VCaP (cell line): Measurements from ENCODE around the gene CSTPP1.
"Not testable (repeated sequence)": the region's sequence is repeated elsewhere in the genome, so short reads cannot be mapped to it uniquely, and the experiment has no call there.

Experiments
- H3K27ac ChIP-seq: fragments of 450-650 bp; 2 replicates; pipeline ENCODE4 v1.5.1; 2017
- CTCF ChIP-seq: fragments of 450-650 bp; conservative IDR thresholded peaks from 2 replicates; pipeline ENCODE4 v1.5.1; 2017; ENCODE audit warnings: mild to moderate bottlenecking, moderate library complexity

The CSTPP1 gene

DNA sequence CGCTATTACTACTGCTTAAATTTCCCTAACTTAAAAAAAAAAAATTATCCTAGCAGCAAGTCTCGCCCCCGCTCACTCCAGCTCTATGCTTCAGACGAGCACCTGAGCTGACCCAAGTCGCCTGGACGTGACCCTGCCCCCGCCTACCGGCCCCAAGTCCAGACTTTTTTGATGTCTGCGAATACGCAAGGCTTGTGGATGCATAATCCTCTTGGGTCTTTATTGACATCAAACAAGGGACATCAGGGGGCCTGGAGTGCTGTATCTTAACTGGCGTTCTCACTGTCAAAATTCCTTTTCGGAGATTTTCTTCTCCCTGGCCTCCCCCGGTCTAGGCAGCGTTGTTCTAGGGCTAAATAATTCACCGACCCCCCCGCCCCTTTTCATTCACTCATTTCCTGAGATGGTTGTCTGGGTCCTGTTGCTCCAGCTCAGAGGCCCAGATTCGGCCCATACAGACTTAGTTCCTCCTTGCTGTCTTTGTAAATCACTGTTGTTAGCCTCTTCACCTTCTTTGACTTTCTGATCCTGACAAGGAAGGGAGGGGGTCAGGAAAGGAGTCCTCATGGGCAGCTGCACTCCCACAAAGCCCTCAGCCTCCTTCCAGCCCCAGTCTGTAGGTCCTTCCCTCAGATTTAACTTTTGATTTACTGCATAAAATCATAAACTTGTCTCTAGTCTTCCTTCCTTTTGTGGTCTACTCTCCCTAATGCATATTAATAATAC is 17.6 kb upstream of the CSTPP1 start:
- no peak for TF ChIP-seq CTCF
- peak overlapping the region; percentile 7; the same call in 1 of the 2 replicates for H3K27ac ChIP-seq

- no peak overlapping the region for H3K27ac ChIP-seq
- no peak for TF ChIP-seq CTCF
Observed at GRCh38 chr11:46920755-46921154, 15.8 kb upstream of the CSTPP1 start.

DNA sequence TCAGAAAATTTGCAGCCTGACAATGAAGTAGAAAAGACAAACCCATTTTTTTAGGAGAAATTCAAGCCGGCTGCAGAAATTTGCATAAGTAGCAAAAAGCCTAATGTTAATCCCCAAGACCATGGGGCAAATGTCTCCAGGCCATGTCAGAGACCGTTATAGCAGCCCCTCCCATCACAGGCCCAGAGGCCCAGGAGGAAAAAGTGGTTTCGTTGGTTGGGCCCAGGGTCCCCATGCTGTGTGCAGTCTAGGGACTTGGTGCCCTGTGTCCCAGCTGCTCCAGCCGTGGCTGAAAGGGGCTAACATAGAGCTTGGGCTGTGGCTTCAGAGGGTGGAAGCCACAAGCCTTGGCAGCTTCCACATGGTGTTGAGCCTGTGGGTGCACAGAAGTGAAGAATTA is 8.6 kb upstream of the CSTPP1 start:
- not testable (repeated sequence) for H3K27ac ChIP-seq

DNA sequence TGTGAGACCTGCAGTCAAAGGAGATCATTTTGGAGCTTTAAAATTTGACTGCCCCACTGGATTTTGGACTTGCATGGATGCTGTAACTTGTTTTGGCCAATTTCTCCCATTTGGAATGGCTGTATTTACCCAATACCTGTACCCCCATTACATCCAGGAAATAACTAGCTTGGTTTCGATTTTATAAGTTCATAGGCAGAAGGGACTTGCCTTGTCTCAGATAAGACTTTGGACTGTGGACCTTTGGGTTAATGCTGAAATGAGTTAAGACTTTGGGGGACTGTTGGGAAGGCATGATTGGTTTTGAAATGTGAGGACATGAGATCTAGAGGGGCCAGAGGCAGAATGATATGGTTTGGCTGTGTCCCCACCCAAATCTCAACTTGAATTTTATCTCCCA is 7.9 kb upstream of the CSTPP1 start:
- not testable (repeated sequence) for H3K27ac ChIP-seq

DNA sequence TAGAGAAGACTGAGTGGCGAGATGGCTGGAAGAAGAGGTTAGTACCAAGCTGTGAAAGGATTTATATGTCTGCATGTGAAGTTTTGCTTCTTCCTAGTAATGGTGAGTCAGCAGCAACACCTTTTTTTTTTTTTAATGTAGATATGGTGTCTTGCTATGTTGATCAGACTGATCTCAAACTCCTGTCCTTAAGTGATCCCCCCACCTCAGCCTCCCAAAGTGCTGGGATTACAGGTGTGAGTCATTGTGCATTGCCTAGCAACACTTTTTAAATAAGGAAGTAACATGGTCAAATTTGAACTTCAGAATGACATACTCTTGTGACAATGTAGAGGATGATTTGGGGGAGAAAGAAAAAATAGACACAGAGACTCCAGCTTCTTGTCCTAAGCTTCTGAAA is 6.5 kb upstream of the CSTPP1 start:
- H3K27ac ChIP-seq: no peak overlapping the region
- TF ChIP-seq CTCF: no peak

DNA sequence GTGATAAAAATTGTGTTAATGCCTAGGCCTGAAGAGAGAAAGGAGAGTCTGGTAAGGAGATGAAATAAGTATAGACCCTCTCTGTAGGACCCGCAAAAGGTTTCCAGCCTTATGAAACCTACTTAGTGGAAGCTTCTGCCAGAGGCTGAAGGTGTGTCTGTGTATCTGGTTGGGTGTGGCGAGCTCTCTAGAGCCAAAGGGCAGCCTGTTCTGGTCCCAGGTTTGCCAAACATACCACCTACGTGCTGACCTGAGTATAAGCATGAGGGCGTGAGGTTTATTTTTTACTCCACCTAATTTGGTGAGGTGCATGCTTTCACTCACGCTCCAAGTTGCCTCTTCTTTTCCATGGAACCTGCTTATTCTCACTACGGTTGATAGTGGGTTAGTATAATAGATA is 5.6 kb downstream of the CSTPP1 start:
- no peak for TF ChIP-seq CTCF
- no peak overlapping the region for H3K27ac ChIP-seq

DNA sequence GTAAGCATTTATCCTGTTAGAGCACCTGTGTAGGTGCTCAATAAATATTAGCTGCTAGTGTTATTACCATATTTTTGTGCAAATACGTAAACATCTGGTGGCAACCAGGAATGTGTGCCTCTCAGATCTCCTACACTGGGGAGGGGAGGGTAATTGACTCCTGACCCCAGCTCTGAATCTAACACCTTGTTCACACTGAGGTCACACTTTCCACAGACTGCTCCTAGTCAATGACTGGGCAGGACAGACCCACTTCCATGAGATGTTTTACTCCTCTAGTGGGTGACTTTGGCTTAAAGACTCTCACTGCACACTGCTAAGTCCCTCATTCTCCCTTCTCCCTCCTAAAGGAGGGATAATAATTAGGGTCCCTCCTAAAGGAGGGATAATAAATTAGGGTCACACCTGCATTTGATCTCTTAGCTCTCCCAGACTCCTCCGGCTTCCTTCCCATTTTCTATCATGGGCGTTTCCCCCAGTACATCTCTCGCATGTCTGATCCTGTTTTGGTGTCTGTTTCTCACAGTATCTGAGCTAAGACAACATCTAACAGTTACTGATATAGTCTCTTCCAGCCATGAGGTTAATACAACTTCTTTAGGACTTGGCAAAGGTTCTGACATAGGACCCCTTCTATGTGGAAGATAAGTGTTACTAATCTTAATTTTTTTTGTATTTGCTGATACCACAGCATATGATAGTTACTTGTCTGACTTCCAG is 8.0 kb downstream of the CSTPP1 start:
- no peak overlapping the region for H3K27ac ChIP-seq
- TF ChIP-seq CTCF: no peak

GRCh38 chr11:46947399-46948077 is 11.0 kb downstream of the CSTPP1 start:
- H3K27ac ChIP-seq: peak overlapping the region; percentile 47

More at GRCh38 chr11:46947399-46948077, 11.0 kb downstream of the CSTPP1 start:
- no peak for TF ChIP-seq CTCF
